HG02642 (cell line): Measurements from ENCODE around the gene UNC5C.
A peak's percentile ranks its signal among the peaks of the same experiment; 100 is the strongest.
"Not testable (repeated sequence)": the region's sequence is repeated elsewhere in the genome, so short reads cannot be mapped to it uniquely, and the experiment has no call there.

Experiments used
- ATAC-seq: cut with Tn5 transposase; IDR thresholded peaks from one replicate; pipeline ENCODE4 v1.9.1; 2021; ENCODE audit warnings: mild to moderate bottlenecking; ENCODE audit not compliant: unreplicated experiment, poor library complexity

UNC5C gene

DNA sequence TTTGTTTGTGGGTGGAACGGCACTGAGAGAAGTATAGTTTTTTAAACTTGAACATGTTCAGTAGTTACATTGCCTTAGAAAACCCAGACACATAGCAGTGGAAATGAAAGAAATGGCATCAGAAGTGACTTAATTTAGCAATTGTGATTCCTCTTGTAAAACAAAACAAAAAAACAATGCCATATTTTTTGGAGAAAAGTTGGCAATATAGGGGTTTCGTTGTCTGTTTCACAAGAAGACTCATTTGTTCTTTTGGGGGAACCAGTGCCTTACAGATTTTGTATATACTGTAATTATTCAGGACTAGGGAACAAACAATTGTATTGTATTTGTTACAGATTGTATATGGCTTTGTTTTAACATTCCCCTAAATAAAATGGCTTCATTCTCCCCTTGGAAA, 390.7 kb downstream of the UNC5C start:
- ATAC-seq, result no peak

DNA sequence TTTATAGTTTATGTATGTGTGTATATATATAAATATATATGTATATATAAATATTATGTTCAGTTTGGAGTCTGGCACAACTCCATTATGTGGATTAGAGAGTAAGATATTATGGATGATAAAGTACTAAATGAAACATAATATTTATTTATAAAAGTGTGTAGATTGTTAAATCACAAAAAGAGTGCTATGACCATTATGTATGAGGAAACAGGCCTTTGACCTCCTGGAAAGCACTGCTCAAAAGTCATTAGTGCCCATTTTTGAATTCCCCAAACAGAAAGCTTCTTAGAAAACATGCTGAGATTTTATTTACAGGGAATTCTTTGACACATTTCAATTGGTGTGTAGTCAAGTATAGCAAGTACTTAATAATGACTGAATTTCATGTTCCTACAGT, 391.2 kb downstream of the UNC5C start:
- no peak for ATAC-seq

DNA sequence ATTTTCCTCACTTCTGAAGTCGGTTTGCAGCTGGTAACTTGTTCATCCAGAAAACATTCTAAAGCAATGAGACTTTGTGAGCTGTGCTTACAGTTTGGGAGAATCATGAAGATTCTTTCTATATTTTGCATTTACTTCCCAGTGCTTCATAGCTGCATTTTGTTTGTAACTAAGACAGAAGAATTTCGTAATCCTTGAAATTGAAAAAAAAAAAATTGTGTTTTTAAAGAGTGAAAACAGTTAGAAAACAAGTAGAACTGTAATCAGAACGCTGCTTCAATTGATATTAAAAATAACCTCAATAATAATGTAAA, 392.4 kb downstream of the UNC5C start:
- no peak for ATAC-seq

DNA sequence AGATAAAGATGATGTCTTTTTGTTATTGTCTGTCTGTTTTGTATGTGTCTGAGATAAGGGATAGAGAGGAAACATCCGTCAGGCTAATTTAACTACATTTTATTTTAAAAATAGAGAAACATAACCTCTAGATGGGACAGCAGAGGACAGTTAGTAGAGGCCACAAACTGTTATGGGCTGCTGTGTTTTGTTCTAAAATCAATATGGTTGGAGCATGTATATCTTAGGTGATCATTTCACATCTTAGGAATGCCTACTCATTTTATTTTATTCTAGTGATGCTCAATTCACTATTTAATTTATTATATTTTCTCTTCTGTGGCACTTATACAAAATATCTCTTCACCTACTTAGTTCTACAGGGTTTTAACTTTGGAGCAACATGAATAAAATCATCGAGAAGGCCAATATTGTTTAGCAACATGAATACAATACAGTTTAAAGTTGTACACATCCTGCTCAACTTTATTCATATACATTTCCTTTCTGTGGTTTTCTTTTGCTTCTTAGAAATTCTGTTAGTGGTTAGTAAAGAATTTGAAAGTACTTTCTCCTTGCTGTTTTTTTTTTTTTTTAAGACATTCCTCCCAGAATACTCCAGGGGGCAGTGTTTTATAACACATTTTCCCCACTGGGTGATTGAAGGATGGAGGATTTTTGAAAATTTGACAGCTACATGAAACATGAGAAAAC, 392.9 kb downstream of the UNC5C start:
- peak; percentile 56 for ATAC-seq

DNA sequence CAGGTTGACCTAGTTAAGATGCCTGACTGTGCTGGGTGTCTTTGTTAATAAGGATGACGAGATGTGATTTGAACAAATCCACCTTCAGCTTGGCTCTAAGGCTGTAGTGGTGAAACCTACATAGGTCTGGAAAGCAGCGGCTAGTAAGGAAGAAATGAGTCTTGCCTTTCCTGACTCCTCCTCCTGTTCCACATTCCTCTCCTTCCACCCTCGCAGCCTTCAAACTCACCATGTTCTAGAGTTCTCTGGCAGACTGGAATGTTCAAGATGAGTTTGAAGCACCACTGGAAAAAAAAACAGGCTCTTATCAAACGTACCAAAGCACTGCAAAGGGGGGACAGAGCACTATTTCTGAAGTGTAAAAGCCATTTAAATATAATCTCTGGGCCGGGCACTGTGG, 395.6 kb downstream of the UNC5C start:
- ATAC-seq, result no peak

DNA sequence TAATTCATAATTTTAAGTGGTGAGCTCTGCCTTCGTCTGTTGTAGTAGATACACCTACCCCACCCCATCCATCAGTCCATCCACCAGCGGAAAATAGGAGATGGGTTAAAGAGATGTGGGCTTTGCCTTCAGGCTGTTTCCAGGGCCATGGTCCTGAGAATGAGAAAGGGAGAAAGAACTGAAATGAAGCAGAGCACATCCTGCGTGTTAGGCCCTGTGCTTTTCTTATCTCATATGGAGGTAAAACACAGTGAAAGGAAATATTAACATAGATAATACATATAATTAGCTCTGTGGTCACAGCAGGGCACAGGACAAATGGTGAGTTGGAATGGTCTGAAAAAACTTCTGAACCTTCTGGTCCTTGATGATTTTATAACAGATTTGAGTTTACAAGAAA, 397.5 kb downstream of the UNC5C start:
- no peak for ATAC-seq

DNA sequence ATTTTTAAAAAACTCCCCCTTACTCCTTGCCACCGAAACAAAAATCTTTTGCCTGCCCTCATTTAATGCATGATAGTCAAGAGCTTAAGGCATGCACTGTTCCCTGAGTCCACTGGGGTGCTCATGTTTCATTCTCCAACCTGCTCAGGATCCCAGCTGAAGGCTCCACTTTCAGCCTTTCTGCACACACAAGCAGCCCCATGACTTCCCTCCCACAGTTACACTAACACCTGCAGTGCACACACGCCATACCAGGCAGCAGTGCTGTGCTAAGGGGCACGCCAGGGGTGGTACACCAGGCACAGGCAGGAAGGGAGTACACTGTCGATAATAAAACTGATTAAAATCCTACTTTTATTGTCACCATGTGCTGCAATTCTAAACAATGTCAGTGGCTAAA, 405.8 kb downstream of the UNC5C start:
- ATAC-seq, result no peak

DNA sequence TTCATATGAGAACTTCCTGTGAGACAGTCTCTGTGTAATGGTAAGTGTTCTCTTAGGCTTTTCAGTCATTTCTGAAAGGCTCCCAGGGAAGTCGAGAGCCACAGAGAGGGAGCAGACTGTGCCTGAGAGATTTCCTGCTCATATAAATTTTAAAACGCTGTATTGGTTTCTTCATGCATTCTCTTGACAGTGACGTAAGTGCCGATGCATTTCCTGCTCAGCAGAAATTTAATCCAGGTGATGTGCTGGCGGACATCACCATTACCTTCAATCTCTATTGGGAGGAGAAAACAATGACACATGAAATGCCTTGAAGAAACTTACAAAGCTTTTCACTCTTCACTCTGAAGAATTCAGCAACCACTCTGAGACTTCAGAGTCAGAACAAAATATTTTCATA, 407.4 kb downstream of the UNC5C start:
- no peak for ATAC-seq

DNA sequence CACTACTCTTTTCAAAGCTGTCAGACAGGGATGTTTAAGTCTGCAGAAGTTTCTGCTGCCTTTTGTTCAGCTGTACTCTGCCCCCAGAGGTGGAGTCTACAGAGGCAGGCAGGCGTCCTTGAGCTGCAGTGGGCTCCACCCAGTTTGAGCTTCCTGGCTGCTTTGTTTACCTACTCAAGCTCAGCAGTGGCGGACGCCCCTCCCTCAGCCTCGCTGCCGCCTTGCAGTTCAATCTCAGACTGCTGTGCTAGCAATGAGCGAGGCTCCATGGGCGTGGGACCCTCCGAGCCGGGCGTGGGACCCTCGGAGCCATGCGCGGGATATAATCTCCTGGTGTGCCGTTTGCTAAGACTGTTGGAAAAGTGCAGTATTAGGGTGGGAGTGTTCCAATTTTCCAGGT, 409.3 kb downstream of the UNC5C start:
- ATAC-seq, result not testable (repeated sequence)

DNA sequence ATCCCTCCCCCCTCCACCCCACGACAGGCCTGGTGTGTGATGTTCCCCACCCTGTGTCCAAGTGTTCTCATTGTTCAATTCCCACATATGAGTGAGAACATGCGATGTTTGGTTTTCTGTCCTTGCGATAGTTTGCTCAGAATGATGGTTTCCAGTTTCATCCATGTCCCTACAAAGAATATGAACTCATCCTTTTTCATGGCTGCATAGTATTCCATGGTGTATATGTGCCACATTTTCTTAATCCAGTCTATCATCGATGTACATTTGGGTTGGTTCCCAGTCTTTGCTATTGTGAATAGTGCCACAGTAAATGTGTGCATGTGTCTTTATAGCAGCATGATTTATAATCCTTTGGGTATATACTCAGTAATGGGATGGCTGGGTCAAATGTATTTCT, 414.8 kb downstream of the UNC5C start:
- not testable (repeated sequence) for ATAC-seq

DNA sequence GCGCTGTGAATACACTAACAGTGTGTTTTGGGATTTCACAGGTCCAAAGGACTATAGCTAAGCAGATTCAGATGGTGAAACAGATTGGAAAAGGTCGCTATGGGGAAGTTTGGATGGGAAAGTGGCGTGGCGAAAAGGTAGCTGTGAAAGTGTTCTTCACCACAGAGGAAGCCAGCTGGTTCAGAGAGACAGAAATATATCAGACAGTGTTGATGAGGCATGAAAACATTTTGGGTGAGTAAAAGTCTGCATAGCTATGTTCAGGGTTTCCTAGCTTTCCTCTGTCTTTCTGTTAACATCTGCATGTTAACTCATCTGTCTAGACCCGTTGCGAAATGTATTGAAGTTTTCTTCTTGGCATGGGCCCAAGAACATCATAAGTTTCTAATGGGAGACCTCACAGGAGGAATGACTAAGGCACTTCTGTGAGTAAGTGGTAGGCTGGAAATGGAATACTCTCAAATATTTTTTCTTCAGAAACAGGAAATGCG, 418.9 kb downstream of the UNC5C start:
- ATAC-seq, result no peak

DNA sequence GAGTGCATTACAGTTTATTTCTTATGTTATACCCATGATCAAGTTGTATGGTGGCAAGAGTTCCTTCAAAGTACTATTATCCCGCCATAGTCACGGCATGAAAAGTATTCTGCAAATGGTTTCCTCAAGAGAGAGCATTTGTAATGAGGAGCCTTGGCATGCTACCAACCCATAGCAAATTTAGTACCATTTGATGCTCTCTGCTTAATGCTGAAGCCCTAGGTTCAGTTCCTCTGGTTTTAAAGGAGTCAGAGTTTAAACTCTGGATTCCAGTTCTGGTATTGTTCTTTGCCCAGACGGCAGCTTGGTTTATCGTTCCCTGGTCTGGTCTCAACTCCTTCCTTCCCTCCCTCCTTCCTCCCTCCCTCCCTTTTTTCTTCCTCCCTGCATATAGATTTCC, 419.7 kb downstream of the UNC5C start:
- ATAC-seq, result no peak

DNA sequence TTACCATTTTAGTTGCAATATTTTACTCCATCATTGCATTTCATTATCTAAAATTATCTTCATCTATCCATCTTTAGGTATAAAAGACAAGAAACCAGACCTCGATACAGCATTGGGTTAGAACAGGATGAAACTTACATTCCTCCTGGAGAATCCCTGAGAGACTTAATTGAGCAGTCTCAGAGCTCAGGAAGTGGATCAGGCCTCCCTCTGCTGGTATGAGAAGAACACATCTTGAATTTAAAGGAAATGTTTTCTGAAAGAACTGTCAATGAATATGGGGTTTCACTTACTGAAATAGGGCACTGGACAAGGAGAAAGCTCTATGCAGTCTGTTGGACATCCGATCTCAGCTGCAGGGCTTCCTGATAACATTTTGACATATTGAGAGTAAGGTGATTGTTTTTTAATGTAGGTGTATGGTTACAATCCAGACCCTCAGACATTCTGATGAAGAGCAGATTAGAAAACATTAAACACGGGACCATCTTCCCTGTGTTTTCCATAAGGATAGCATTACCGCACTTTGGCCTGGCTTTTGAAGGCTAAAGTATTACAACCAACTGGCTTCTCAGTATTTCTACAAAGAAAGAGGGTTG, 423.8 kb downstream of the UNC5C start:
- no peak for ATAC-seq

DNA sequence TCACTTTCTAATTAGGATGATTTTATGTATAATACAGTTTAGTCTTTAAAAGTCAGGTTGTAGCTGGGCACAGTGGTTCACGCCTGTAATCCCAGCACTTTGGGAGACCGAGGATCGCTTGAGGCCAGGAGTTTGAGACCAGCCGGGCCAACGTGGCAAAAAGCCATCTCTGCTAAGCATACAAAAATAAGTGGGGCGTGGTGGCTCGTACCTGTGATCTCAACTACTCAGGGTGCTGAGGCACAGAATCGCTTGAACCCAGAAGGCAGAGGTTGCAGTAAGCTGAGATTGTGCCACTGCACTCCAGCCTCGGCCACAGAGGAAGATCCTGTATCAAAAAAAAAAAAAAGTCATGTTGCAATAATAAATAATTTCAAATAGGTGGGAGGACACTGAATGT, 426.8 kb downstream of the UNC5C start:
- no peak for ATAC-seq

DNA sequence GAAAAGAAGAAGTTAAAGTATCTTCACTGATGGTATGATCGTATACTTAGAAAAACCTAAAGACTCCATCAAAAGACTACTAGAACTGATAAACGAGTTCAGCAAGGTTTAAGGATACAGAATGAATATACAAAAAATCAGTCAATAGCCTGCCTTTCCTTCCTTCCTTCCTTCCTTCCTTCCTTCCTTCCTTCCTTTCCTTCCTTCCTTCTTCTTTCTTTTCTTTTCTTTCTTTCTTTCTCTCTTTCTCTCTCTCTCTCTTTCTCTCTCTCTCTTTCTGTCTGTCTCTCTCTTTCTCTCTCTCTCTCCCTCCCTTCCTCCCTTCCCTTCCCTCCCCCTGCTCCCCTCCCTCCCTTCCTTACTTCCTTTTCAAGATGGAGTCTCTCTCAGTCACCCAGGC, 428.3 kb downstream of the UNC5C start:
- no peak for ATAC-seq

DNA sequence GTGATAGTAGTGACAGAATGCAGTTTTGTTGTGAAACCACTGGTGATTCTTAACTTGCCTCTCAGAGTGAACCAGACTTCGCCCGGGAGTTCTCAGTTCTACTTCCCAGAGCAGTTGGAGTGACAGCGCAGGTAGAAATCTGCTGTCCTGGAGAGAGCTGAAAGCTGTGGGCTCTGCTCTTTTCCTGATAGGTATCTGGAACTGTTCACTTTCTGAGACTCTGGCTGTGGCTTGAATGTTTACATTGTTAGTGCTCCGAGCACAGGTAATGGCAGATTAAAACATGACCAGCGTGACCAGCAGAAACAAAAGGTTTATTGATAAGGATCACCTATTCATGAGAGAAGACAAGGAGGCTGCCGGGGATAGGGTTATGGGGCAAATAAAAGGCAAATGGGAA, 430.3 kb downstream of the UNC5C start:
- no peak for ATAC-seq

DNA sequence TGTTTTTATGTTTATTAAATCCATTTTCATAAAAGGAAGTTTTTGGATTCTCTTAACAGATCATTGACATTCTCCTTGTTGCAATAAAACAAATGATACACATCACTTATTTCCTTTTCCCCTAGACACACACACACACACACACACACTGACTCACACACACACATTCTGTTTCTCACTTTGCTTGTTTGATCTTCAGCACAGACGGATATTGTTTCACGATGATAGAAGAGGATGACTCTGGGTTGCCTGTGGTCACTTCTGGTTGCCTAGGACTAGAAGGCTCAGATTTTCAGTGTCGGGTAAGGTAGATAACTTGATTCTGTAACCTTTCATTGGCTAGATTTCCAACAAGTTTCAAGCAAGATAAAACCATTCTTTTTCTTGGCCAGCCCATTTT, 434.3 kb downstream of the UNC5C start:
- ATAC-seq, result no peak
